Loucy (cell line): Measurements from ENCODE around the gene SMAD5.

ENCODE experiments used
- H2AFZ ChIP-seq: fragments of 200-600 bp; sonication (generic); 2 replicates; pipeline ENCODE4 v1.6.0; 2016; ENCODE audit warnings: antibody characterized with exemption, mild to moderate bottlenecking, low read length, moderate library complexity
- H3F3A ChIP-seq: fragments of 200-600 bp; 2 replicates; pipeline ENCODE4 v1.6.0; 2016; ENCODE audit warnings: antibody characterized with exemption, low read depth, mild to moderate bottlenecking
- H3K27me3 ChIP-seq: fragments of 200-600 bp; sonication (generic); 2 replicates; pipeline ENCODE4 v1.6.1; 2014; ENCODE audit warnings: low read length, mild to moderate bottlenecking; ENCODE audit not compliant: insufficient read depth, poor library complexity, severe bottlenecking
- H3K36me3 ChIP-seq: fragments of 200-600 bp; sonication (generic); 2 replicates; pipeline ENCODE4 v1.6.1; 2016; ENCODE audit warnings: low read length; ENCODE audit not compliant: insufficient read depth
- H3K4me1 ChIP-seq: fragments of 200-600 bp; sonication (generic); 2 replicates; pipeline ENCODE4 v1.5.1; 2014; ENCODE audit warnings: low read length, mild to moderate bottlenecking; ENCODE audit not compliant: insufficient read depth, poor library complexity, severe bottlenecking
- H3K4me2 ChIP-seq: fragments of 200-600 bp; sonication (generic); 2 replicates; pipeline ENCODE4 v1.6.0; 2014; ENCODE audit warnings: antibody characterized with exemption, low read length, low read depth, mild to moderate bottlenecking; ENCODE audit not compliant: poor library complexity, severe bottlenecking
- H3K4me3 ChIP-seq: fragments of 200-600 bp; sonication (generic); 2 replicates; pipeline ENCODE4 v1.5.1; 2014; ENCODE audit warnings: low read length, mild to moderate bottlenecking, mixed read lengths; ENCODE audit not compliant: poor library complexity, severe bottlenecking
- H3K79me2 ChIP-seq: fragments of 200-600 bp; sonication (generic); 2 replicates; pipeline ENCODE4 v1.6.1; 2014; ENCODE audit warnings: low read length; ENCODE audit not compliant: insufficient read depth
- H3K9ac ChIP-seq: fragments of 200-600 bp; sonication (generic); 2 replicates; pipeline ENCODE4 v1.6.0; 2014; ENCODE audit warnings: mild to moderate bottlenecking, low read depth, low read length, moderate library complexity; ENCODE audit not compliant: poor library complexity, severe bottlenecking
- H3K9me2 ChIP-seq: fragments of 200-600 bp; sonication (generic); replicated peaks from 2 replicates; pipeline ENCODE4 v1.6.1; 2016; ENCODE audit warnings: low read depth, low read length, mixed read lengths
- H3K9me3 ChIP-seq: fragments of 200-600 bp; sonication (generic); 2 replicates; pipeline ENCODE4 v1.6.1; 2014; ENCODE audit warnings: mild to moderate bottlenecking, antibody characterized with exemption, low read length, low read depth; ENCODE audit not compliant: insufficient read depth
- H4K20me1 ChIP-seq: fragments of 200-600 bp; sonication (generic); 2 replicates; pipeline ENCODE4 v1.6.0; 2014; ENCODE audit warnings: antibody characterized with exemption, low read length, mild to moderate bottlenecking; ENCODE audit not compliant: insufficient read depth, poor library complexity, severe bottlenecking
- EZH2phosphoT487 ChIP-seq: fragments of 200-600 bp; IDR thresholded peaks from 2 replicates; pipeline ENCODE4 v1.6.1; 2018; ENCODE audit warnings: antibody characterized with exemption, mild to moderate bottlenecking, moderate library complexity, borderline replicate concordance
- TF ChIP-seq, protein P1 (sequence below): fragments of 200-600 bp; sonication (generic); conservative IDR thresholded peaks from 2 replicates; pipeline ENCODE4 v1.5.1; 2014; ENCODE audit warnings: mild to moderate bottlenecking, antibody characterized with exemption, low read length

Gene SMAD5

DNA sequence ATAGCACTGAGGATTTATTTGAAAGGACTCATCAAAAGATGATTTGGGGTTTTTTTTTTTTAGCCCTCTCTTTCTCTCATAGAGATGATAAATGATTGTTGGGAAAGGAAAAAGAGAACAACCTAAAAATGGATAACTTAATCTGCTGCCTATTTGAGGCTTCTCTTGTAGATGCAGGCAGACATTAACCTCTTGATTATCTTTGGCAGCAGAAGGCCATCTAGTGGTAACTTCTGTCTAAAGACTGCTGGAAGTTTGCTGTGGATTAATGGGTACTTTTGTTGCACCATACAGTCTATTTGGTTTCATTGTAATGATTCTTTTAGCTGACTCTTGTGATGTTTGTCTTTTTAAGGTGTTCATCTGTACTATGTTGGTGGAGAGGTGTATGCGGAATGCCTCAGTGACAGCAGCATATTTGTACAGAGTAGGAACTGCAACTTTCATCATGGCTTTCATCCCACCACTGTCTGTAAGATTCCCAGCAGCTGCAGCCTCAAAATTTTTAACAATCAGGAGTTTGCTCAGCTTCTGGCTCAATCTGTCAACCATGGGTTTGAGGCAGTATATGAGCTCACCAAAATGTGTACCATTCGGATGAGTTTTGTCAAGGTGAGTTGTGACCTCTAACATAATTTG, 41.5 kb downstream of the SMAD5 start:
- Histone ChIP-seq H3K4me2 (no peak overlapping the region), H3K9me2 (no peaks in the 10 kb centered on the region), H3K79me2 (no peaks in the 10 kb centered on the region), H4K20me1 (no peaks in the 10 kb centered on the region), H3F3A (no peaks in the 10 kb centered on the region), H3K9me3 (no peaks in the 10 kb centered on the region), H3K9ac (no peak overlapping the region), H3K27me3 (no peaks in the 10 kb centered on the region), H3K36me3 (peaks cover 77% of the 10 kb centered on the region; the same call in 1 of the 2 replicates), H3K4me1 (no peaks in the 10 kb centered on the region), H3K4me3 (no peak overlapping the region), H2AFZ (no peak overlapping the region)
- TF ChIP-seq, protein P1, sequence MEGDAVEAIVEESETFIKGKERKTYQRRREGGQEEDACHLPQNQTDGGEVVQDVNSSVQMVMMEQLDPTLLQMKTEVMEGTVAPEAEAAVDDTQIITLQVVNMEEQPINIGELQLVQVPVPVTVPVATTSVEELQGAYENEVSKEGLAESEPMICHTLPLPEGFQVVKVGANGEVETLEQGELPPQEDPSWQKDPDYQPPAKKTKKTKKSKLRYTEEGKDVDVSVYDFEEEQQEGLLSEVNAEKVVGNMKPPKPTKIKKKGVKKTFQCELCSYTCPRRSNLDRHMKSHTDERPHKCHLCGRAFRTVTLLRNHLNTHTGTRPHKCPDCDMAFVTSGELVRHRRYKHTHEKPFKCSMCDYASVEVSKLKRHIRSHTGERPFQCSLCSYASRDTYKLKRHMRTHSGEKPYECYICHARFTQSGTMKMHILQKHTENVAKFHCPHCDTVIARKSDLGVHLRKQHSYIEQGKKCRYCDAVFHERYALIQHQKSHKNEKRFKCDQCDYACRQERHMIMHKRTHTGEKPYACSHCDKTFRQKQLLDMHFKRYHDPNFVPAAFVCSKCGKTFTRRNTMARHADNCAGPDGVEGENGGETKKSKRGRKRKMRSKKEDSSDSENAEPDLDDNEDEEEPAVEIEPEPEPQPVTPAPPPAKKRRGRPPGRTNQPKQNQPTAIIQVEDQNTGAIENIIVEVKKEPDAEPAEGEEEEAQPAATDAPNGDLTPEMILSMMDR: peak; percentile 75
- TF ChIP-seq EZH2phosphoT487: no peak

DNA sequence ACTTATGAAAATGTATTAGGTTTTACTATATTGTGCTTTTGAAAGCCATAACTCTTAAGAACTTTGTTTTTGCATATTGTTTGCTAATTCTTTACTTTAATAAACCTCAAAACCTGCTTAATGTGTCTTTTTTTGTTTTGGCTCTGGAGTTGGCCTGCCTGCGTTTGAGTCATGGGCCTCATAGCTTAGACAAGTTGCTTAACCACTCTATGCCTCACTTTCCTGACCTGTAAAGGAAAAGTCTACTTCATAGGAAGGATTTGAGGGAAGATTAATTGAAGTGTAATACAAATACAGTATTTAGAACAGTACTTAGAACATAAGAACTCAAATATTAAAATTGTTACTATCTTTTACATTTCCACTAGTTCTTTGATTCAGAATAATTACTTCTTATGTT, 50.0 kb downstream of the SMAD5 start:
- Histone ChIP-seq H3K4me1 (no peaks in the 10 kb centered on the region), H2AFZ (no peak overlapping the region), H3F3A (no peaks in the 10 kb centered on the region)

DNA sequence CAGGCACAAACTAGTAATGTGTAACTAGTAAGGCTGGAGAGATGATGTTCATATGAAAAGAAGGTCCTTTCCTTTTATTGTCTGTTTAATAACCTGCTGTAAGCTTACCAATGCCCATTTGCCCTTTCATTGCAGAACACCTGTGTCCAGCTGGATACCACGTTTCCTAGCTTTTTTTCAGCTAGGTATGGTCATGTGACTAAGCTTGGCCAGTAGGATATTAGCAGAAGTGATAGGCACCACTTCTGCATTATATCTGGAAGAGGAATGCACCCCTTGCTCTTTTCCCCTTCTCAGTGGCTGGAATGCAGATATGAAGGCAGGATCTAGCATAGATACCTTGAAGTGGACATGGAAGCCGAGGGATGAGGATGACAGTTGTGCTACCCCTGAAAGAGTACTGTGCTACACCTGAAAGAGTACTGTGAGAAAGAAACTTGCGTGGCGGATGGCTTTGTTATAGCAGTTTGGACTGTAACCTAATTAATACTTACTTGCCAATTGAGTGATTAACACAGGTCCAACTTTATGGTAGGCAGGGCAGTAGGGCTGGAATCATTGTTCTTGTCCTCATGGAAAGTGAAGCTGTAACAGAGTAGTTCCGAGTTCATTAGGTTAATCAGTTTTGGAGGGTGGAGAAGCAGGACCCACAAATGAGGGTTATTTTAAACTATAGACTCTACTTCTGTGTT, 53.5 kb downstream of the SMAD5 start:
- Histone ChIP-seq H3K79me2 (no peaks in the 10 kb centered on the region), H3F3A (no peaks in the 10 kb centered on the region), H3K36me3 (peaks cover 7% of the 10 kb centered on the region; the same call in 1 of the 2 replicates), H4K20me1 (no peaks in the 10 kb centered on the region), H3K9me3 (no peaks in the 10 kb centered on the region), H3K4me2 (no peak overlapping the region), H3K9ac (no peak overlapping the region), H2AFZ (no peak overlapping the region), H3K9me2 (no peaks in the 10 kb centered on the region), H3K4me1 (no peaks in the 10 kb centered on the region), H3K4me3 (no peak overlapping the region), H3K27me3 (no peaks in the 10 kb centered on the region)
- TF ChIP-seq EZH2phosphoT487: no peak
- TF ChIP-seq, protein P1: no peak

More for the DNA sequence above, 50.0 kb downstream of the SMAD5 start:
- TF ChIP-seq, protein P1: no peak
- no peak for TF ChIP-seq EZH2phosphoT487
- Histone ChIP-seq H3K4me3 (no peak overlapping the region), H3K9me3 (no peaks in the 10 kb centered on the region), H3K36me3 (peaks cover 20% of the 10 kb centered on the region; the same call in 1 of the 2 replicates), H3K27me3 (no peaks in the 10 kb centered on the region), H3K79me2 (no peaks in the 10 kb centered on the region), H3K9me2 (no peaks in the 10 kb centered on the region), H3K9ac (no peak overlapping the region), H4K20me1 (no peaks in the 10 kb centered on the region), H3K4me2 (no peak overlapping the region)
